Heart left ventricle (tissue), 13 donors: Measurements from ENCODE around the gene THADA.

Source experiments
- POLR2A ChIP-seq, 2 donors: fragments of 450-650 bp; IDR thresholded peaks; one replicate each; pipeline ENCODE4 v1.6.1; 2017; ENCODE audit warnings: antibody characterized with exemption in 2 of 2, mild to moderate bottlenecking in 2 of 2, moderate library complexity in 2 of 2
- TF ChIP-seq, protein P1 (sequence below), 12 donors: fragments of 200-600 bp; sonication (generic) in 4 of 12; IDR thresholded peaks; one replicate each; pipeline versions ENCODE4 v1.5.0 to v1.8.0; 2018 to 2022; ENCODE audit warnings: antibody characterized with exemption in 12 of 12, mild to moderate bottlenecking in 5 of 12
- donor health status: ischemic (EF 13 %, LVEDD 7.1; RV severe dilation, severe dysfunction).
- donor health status: DM: no; HTN: yes; CAD: no.
- donor health status: DM: no; HTN: no; CAD: no.
- donor health status: ischemic (EF 25% LVEDD 6.9; RV normal size, moderate dysfunction).
- donor health status: ischemic (EF 25% LVEDD 5.7; RV mildly dilated, moderate dysfunction).
- donor health status: ischemic (EF 35%, LVEDD 5.7; RV mildly dilated, moderate dysfunction).
- donor health status: nonischemic (EF 11% LVEDD 7.7; RV severe dilation, severe dysfunction).
- donor health status: DM: yes; HTN: yes; CAD: no.
- donor health status: PGD.
- donor health status: ischemic (EF 29% LVEDD 5.4; RV normal size, mild dysfunction).
- donor health status: nonischemic (EF 23%, LVEDD 6.1; RV moderate dilation, normal function).

DNA sequence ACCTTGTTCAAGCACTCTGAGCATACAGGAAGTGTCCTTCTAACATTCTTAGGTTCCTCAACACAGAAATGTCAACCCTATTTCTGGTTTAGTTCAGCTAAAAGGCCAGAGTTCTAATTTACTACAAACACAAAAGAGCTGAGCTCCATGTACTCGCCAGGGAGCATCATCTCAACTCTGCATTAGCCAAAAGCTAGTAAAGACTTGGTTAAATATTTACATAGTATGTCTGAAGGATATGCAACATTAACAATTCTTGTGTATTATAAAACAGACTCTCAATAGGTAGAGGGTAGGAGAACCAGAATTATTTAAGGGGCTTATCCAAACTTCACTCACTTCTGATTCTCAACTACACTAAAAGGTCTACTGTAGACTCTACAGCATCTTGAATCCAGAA lies 154.6 kb downstream of the THADA start:
- TF ChIP-seq, protein P1, sequence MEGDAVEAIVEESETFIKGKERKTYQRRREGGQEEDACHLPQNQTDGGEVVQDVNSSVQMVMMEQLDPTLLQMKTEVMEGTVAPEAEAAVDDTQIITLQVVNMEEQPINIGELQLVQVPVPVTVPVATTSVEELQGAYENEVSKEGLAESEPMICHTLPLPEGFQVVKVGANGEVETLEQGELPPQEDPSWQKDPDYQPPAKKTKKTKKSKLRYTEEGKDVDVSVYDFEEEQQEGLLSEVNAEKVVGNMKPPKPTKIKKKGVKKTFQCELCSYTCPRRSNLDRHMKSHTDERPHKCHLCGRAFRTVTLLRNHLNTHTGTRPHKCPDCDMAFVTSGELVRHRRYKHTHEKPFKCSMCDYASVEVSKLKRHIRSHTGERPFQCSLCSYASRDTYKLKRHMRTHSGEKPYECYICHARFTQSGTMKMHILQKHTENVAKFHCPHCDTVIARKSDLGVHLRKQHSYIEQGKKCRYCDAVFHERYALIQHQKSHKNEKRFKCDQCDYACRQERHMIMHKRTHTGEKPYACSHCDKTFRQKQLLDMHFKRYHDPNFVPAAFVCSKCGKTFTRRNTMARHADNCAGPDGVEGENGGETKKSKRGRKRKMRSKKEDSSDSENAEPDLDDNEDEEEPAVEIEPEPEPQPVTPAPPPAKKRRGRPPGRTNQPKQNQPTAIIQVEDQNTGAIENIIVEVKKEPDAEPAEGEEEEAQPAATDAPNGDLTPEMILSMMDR (IDR thresholded peaks at IDR 0.05): no peak
- TF ChIP-seq POLR2A (IDR thresholded peaks at IDR 0.05): no peak
